HTERT RPE-1 (cell line): ENCODE results near the gene GRM2.

Source experiments
- in situ Hi-C: fragments of 300-500 bp; cut with MboI; formaldehyde crosslinking; loops from 4 replicates; pipeline ENCODE4 v1.14.3; 2020; ENCODE audit warnings: low sequenced_read_pairs

GRM2 gene

GRCh38 chr3:51680196-51680595 is 26.7 kb upstream of the GRM2 start:
- in situ Hi-C loops: no loop called here

- in situ Hi-C loops: no loop called here
Measured at GRCh38 chr3:51680663-51681230, 26.1 kb upstream of the GRM2 start.

- in situ Hi-C loops: no loop called here
Measured at GRCh38 chr3:51681453-51681852, 25.4 kb upstream of the GRM2 start.

GRCh38 chr3:51682079-51682478 is 24.8 kb upstream of the GRM2 start:
- in situ Hi-C loops: no loop called here

GRCh38 chr3:51682526-51682925 is 24.3 kb upstream of the GRM2 start:
- in situ Hi-C loops: no loop called here

- in situ Hi-C loops: no loop called here
Measured at GRCh38 chr3:51683566-51683965, 23.3 kb upstream of the GRM2 start.

GRCh38 chr3:51684971-51685751 is 21.7 kb upstream of the GRM2 start:
- in situ Hi-C loops: no loop called here

GRCh38 chr3:51686056-51686455 is 20.8 kb upstream of the GRM2 start:
- in situ Hi-C loops: no loop called here

- in situ Hi-C loops: no loop called here
Measured at GRCh38 chr3:51686512-51687215, 20.2 kb upstream of the GRM2 start.

- in situ Hi-C loops: no loop called here
Measured at GRCh38 chr3:51687431-51688205, 19.2 kb upstream of the GRM2 start.

GRCh38 chr3:51688206-51688600 is 18.7 kb upstream of the GRM2 start:
- in situ Hi-C loops: no loop called here

- in situ Hi-C loops: no loop called here
Measured at GRCh38 chr3:51691021-51691420, 15.8 kb upstream of the GRM2 start.

- in situ Hi-C loops: no loop called here
Measured at GRCh38 chr3:51691949-51692348, 14.9 kb upstream of the GRM2 start.

GRCh38 chr3:51692980-51693395 is 13.9 kb upstream of the GRM2 start:
- in situ Hi-C loops: no loop called here

- in situ Hi-C loops: no loop called here
Measured at GRCh38 chr3:51696954-51697353, 9.9 kb upstream of the GRM2 start.

- in situ Hi-C loops: no loop called here
Measured at GRCh38 chr3:51698209-51698608, 8.7 kb upstream of the GRM2 start.

- in situ Hi-C loops: no loop called here
Measured at GRCh38 chr3:51700403-51700802, 6.5 kb upstream of the GRM2 start.

GRCh38 chr3:51702156-51702555 is 4.7 kb upstream of the GRM2 start:
- in situ Hi-C loops: no loop called here

- in situ Hi-C loops: no loop called here
Measured at GRCh38 chr3:51703068-51703760, 3.7 kb upstream of the GRM2 start.

GRCh38 chr3:51703761-51704510 is 2.9 kb upstream of the GRM2 start:
- in situ Hi-C loops: no loop called here
